UCSD-AML1 (cell line): Measurements from ENCODE around the gene CHST11.
A peak's percentile ranks its signal among the peaks of the same experiment; 100 is the strongest.

ENCODE experiments used
- DNase-seq: peaks from one replicate; lab custom pipeline; 2025; ENCODE audit not compliant: unreplicated experiment; lab: John Stamatoyannopoulos, UW

The CHST11 gene

DNA sequence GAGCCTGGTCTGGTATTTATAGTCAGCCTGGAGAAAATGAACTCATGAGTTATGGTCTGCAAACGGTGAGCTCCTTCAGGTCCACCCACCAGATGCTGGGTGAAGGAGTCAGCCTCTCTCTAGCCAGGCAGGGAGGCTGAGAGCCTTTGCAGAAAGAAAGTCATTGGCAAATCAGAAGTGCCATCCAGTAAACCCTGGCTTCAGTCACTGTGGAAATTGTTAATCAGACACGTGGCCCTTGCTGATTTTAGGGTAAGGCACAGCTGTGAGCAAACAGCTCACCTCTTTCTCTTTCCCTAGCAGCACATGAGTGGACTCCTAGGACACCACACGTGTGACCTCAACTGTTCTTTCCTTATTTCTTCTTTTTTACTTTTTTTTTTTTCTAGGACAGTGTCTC lies 44.9 kb downstream of the CHST11 start:
- DNase-seq = no peak

DNA sequence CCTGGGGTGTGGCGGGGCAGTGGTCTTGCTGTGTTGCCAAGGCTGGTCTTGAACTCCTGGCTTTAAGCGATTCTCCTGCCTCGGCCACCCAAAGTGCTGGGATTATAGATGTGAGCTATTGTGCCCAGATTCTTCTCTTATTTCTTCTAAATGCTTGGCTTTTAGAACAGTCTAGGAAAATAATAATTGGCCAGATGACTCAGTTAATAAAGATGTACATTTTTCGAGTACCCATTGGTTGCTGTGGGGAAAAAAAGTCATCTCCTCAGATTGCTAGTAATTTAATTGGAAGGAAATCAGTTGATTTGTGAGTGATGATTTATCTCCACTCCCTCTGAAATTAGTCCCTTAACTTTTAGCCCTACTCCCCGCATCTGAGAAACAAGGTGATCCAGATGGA lies 45.5 kb downstream of the CHST11 start:
- no peak for DNase-seq

DNA sequence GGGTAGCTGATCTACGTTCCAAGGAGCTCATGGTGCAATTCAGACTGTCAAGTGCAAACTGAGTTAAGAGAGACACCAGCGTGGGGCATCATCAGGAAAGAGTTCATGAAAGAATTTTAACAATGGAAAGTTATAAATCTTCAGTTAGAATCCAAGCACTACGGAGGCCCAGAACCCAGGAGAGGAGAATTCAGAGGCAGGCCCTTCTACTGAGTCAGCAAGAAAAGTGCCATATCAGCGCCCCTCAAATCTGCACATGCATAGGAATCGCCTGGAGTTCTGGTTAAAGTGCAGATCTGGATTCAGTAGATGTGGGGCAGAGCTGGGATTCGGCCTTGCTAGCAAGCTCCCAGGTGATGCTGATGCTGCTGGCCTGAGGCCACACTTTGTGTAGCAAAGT lies 45.9 kb downstream of the CHST11 start:
- DNase-seq = no peak

DNA sequence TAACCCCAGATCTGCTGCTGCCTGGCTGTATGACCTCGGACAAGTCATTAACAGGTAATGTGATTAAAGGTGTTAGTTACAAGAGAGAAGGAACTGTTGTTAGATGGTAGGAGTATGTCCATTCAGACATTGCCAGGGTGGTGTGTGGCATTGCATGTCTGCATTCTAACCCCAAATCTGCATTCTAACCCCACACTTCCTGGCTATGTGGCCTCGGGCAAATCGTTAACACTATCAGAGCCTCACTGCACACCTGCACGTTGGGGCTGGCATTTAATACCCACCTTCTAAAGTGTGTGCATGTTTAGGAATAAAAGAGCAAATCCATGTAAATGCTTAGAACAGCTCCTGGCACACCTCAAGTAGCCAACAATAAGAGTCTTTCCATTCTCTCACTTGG lies 46.4 kb downstream of the CHST11 start:
- no peak for DNase-seq

DNA sequence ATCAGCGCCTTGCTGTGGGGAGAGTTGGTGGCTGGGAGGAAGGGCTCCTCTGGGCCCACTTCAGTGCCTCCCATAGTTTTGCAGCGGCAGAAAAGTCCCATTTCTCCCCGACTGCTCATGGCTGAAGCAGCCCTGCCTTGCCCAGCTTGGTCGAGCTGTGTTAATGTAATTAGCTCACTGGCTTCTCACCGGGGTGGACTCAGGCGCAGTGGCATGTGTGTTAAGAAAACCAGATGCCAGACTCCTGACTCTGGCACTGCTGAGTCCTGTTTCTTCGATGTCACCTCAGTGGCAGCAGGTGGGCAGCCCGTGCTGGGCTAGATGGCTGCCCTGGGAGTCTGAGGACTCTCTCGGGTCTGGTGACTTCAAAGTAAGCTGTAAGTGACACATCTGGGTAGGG lies 47.4 kb downstream of the CHST11 start:
- DNase-seq = no peak

DNA sequence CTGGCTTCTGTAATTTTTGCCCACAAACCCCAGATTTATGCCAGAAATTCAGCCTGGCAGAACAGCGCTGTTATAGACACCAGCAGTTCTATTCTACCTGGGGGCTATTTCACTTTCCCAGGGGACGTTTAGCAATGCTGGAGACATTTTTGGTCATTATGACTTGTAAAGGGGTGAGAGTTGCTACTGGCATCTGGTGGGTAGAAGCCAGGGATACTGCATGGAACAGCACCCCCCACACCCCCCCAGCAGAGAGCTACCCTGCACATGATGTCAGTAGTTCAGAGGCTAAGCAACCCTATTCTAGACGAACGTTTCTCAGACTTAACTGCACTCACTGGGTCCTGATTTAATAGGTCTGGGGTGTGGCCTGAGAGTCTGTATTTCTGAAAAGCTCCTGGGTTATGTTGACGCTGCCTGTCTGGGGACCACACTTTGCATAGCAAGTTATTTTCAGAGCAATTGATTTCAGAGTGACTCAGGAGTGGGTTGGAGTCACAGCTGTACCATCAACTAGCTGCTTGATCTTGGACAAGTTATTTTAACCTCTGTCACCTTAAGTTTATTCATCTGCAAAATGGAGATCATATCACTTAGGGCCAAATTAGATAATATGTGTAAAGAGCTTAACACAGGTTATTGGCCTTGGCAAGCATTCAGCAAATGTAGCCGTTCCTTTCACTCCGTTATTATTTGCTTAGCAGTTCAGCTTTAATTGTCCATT lies 48.5 kb downstream of the CHST11 start:
- no peak for DNase-seq

DNA sequence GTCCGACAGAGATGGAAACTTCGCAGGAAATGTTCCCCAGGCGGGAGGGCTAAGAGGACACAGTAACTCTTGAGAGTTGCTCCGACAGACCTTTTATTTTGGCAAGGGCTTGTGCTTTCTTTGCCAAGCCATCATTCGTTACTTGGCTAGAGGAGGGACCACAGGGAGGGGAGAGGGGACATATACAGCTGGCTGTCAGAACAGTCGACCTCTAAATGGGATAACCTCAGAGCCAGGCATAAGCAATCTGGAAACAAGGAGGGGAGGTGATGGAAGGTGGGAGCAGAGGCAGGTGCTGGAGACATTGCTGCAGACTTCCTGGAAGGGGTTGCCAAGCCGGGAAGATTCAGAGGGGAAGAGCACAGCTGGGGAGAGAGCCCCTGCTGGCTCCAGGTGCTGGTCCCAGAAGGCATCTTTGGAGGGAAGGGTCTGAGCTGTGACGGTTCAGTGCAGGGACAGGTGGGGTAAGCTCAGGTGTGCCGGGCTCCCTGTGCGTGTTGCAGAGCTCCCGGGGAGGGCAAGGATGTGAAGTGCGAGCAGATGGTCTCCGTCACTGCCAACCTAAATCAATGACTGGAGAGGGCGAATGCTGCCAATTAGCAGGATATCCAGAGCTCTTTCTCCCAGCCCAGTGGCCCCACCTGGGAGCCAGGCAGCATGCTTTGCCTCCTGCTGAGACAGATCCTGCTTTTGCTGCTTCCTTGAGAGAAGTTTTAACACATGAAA lies 50.1 kb downstream of the CHST11 start:
- no peak for DNase-seq

DNA sequence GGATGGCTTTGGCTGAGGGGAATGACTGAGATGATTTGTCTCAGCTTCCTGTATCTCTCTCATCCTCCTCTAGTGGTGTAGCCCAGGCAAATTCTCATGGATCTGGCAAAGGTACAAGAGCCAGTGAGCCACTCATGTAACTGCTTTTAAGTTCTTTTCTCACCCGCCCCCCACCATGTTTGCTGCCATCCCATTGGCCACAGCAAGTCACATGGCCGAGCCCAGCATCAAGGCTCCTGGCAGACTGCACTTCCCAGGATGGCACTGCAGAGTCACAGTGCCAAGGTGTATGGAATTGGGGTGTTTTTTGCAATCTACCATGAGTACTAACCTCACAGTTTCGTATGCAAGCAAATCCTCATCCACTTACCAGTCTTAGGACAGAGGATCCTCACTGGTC lies 50.9 kb downstream of the CHST11 start:
- DNase-seq = no peak

DNA sequence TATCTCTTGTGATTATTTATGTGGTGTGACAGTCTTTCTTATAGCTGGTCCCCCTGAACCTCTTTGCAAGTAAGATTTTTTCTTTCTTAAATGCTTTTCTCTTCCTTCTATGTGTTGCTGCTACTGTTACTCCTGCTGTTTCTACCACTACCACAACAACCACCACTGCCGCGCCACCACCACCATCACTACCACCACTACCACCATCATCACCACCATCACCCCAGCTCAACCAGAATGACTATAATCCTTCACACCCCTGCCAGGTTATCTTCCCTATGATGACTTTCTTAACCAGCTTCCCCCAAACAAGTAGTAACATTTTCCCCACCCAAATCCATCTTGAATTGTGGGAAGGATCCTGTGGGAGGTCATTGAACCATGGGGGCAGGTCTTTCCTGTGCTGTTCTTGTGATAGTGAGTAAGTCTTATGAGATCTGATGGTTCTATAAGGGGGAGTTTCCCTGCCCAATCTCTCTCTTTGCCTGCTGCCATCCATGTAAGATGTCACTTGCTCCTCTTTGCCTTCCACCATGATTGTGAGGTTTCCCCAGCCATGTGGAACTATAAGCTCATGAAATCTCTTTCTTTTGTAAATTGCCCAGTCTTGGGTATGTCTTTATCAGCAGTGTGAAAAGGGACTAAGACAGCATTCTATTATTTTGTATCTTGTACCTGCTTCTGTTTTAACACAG lies 52.2 kb downstream of the CHST11 start:
- no peak for DNase-seq

DNA sequence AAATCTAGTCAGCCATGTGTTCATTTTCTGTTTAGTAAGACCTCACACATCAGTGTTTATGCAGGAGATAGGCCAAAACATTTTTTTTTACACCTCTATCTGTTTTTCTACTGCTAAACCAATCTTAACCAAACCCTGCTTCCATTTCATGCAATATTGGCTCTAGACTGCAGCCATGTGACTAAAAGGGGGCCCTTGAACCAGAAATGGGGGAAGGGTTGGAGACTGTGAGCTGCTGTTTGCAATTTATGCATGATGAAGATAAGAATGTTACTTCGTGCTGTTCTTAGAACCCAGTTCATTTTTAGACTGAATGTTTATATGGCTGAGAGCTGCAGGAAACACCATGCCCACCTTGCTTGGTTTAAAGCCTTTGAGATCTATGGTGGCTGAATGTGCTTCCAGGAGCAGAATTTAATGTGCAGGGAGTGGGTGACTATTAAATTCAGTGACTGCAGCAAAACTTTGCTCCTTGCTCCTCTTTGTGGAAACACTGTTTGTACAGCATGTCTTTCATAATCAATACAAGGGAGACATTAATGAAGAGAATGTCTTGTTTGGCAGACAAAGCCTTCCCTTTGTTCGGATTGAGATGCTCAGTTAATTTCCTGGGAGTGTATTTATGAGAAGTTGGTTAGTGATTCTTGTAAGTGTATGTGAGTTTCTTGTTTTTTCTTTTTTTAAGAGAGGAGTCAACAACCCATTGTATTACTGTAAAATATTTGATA lies 53.6 kb downstream of the CHST11 start:
- no peak for DNase-seq

DNA sequence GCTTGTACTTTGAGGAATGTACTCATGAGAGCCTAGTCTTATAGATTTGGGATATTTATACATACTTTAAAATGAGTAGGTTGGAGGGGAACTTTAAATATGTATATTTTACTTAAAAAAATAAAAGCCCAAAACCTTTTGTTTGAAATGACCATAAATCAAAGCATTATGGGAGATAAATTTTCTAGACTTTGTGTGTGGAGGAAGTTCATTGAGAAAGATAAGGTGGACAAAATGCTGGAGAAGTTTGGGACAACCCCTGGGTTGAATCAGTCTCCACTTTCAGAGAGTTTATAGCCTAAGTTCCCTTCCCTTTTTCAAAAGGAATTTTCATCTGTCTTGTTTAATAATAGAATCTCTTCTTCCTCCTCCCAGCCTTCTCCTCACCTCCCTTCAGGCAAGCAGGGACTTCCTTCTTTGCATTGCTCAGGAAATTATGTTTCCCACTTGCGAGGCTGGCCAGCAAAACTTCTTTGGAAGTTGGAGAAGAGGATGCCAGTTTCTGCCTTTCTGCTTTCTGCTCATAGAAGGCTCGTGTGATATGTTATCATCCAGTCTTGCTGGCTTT lies 54.2 kb downstream of the CHST11 start:
- DNase-seq = no peak

DNA sequence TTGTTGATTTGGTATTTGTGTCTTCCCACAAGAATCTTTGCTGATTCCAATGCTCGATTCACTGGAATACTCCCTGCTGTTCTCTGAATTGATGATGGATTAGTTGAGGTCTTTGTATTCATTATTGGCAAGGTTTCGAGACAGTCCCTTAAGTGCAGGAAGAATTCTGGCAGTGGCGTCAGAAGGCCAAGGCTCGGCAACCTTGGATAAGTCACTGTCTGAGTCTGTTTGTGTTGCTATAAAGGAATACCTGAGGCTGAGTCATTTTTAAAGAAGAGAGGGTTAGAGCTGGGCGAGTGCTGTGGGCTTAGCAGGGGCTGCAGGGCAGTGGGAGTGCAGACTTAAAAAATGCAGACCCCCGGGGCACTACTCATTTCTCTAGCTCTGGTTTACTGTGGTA lies 56.9 kb downstream of the CHST11 start:
- DNase-seq = no peak

DNA sequence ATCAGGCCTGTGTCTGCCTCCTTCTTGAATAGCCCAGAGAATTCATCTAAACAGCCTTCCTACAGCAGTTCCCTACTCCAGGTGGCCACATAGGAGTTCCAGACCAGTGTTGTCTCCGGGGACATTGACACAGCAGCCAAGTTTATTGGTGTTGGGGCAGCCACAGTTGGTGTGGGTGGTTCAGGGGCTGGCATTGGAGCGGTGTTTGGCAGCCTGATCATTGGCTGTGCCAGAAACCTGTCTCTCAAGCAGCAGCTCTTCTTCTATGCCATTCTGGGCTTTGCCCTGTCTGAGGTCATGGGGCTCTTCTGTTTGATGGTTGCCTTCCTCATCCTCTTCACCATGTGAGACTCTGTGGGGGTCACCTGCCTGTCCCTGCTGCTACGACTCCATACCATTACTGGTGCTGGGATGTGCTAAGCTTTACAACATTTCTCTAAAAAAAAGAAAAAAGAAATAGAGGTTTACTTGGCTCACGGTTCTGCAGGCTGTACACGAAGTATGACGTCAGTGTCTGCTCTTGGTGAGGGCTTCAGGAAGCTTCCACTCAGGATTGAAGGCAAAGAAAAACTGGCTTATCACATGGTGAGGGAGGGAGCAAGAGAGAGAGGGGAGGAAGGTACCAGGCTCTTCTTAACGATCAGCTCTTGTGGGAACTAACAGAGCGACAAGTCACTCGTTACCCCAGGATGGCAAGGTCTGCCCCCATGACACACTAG lies 57.5 kb downstream of the CHST11 start:
- DNase-seq = no peak

DNA sequence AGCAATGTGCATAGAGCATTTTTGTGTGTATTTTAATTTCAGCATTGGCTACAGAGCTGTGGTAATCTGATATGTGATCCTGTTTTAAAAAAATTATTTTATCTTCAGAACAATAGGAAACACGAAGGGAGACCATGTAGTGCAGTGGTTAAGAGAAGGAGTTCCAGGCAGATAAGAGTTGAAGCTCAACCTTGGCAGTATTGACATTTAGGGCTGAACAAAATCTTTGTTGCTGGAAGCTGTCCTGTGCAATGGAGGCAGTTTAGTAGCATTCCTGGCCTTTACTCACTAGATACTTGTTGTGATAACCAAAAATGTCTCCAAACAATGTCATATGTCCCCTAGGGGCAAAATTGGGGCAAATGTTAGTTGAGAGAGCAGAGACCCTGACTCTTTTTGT lies 59.2 kb downstream of the CHST11 start:
- no peak for DNase-seq

DNA sequence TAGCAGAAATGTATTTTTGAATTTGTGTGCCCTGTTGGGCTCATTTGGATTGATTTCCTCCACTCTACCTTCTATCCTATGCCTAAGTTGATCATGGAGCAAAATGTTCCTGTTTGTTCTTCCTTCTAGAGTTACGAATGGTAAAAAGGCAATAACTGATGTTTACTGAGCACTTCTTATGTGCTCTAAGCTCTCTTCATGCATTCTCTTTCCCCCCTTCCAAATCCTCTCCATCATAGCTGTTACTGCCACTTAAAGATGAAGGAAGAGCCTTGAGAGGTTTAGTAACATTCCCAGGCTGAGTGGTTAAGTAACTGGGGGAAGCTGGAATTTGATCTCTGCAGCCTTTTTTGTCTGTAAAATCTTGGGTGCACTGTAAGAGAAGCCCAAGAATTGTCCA lies 60.1 kb downstream of the CHST11 start:
- no peak for DNase-seq

DNA sequence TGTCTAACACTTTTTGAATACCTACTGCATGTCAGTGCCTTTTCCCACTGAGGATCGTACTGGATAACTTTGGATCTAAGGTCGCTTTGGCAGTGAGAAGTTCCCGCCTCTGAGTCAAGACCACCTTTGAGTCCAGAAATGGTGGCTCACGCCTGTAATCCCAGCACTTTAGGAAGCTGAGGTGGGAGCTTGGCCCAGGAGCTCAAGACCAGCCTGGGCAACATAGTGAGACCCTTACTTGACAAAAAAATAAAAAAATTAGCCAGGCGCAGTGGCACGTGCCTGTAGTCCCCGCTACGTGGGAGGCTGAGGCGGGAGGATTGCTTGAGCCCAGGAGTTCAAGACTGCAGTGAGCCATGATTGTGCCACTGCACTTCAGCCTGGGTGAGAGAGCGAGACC lies 61.1 kb downstream of the CHST11 start:
- DNase-seq = no peak

DNA sequence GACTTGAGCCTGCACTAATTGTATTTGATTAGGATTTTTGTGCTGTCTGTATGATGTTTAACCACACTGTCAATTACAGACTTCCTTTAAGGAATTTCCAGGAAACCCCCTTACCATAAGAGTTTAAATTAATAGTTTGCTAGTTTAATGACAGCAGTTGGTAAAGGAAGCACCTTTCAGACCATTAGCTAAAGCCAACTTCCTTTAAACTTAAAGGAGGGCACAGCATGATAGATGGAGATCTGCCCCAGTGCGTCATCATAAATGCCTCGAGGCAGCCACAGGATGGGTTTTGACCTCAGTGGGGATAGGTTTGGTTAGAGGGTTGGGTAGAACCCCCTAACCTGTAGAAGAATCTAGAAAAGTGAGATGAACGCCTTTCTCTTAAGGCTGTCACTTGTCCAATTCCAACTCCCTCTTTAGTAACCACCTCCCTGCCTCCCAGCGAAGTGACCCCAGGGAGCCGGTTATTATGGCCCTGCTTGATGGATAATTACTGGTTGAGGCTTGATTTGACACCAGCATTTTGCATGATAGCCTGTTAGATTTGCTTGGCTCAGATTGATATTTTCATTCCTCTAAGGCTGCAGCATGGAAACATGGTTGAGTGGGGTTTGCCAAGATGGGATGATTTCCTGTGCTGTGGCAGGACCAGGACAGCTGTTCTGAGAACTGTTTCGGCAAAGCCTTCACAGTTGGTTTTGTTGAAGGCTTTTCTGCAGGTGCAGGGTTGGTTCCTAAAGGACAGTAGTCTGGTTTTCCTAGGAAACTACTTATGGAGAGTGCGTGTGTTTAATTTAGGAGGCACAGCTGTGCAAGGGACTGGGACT lies 62.7 kb downstream of the CHST11 start:
- DNase-seq = peak; percentile 68

DNA sequence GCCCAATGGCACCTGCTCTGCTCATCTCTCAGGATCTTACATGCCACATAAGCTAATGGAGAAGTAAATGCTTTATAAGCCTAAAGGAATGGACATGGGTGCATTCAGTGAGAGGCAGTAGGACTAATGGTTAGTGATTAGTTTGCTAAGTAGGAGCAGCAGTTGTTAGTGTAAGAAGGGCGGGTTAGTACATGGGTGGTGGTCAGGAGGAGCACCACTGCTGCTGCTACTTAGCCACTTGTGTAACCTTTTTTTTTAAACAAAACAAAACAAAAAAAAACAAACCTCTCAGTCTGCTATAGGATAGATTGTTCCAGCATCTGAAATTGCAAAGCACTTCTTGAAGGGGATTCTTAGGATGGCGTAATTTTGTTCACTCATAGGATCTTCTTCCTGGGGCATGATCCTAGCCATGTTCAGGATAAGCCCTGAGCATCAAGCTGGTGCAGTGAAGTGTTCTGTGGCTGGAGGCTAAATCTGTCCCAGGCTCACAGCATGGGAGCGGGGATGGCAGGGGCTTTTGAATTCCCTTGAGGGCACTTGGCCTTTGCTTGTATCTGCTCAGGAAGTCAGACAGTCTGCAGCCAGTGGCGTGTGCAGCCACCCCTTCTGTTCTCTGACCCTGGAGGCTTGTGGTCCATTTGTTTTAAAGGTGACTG lies 63.6 kb downstream of the CHST11 start:
- DNase-seq = peak; percentile 30

DNA sequence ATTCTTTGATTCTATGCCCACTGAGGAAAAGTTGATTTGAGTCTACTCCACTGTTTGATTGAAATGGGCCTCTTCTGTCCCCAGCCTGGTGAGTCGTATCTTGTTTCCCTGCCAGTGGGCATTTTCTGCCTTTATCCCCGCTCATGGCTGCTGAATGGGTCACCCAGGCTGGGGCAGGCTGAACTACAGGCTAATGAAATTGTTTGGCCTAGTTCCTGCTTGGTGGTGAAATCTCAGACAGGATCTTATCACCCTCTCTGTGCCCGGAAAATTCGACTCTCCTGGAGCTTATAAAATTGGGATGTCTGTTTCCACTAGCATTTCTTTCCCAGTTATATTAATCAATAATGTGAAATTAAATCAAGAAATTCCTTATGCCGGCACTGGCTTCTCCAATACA lies 65.0 kb downstream of the CHST11 start:
- no peak for DNase-seq
